IPS DF 6.9 (cell line): ENCODE measurements around the gene NRGN.
"Not testable (repeated sequence)": the region's sequence is repeated elsewhere in the genome, so short reads cannot be mapped to it uniquely, and the experiment has no call there.

ENCODE experiments used
- DNase-seq: peaks from one replicate; pipeline ENCODE4 v3.0.0-alpha.2; 2013; ENCODE audit warnings: low read depth, low spot score
- H3K27ac ChIP-seq: one replicate; pipeline ENCODE4 v1.5.1; 2013; ENCODE audit warnings: low read length, control low read depth
- H3K27me3 ChIP-seq: 2 replicates; pipeline ENCODE4 v1.6.1; 2013; ENCODE audit warnings: mild to moderate bottlenecking, low read length; ENCODE audit not compliant: control insufficient read depth, insufficient read depth
- H3K36me3 ChIP-seq: 2 replicates; pipeline ENCODE4 v1.6.1; 2013; ENCODE audit warnings: low read length; ENCODE audit not compliant: control insufficient read depth, insufficient read depth
- H3K4me1 ChIP-seq: 2 replicates; pipeline ENCODE4 v1.6.1; 2013; ENCODE audit warnings: low read length; ENCODE audit not compliant: control insufficient read depth, insufficient read depth
- H3K4me3 ChIP-seq: 2 replicates; pipeline ENCODE4 v1.5.1; 2013; ENCODE audit warnings: mild to moderate bottlenecking, low read length
- H3K9me3 ChIP-seq: 2 replicates; pipeline ENCODE4 v1.6.1; 2013; ENCODE audit warnings: low read length, inconsistent platforms; ENCODE audit not compliant: control insufficient read depth, insufficient read depth
- WGBS: extraction: QIAGEN DNeasy Blood & Tissue Kit; methylation state at CpG from one replicate; pipeline ENCODE4 v1.1.7; 2013; ENCODE audit warnings: mixed read lengths, missing lambda C conversion rate; ENCODE audit not compliant: insufficient read length, insufficient coverage; 5-methylcytosine and 5-hydroxymethylcytosine counted together

NRGN gene

DNA sequence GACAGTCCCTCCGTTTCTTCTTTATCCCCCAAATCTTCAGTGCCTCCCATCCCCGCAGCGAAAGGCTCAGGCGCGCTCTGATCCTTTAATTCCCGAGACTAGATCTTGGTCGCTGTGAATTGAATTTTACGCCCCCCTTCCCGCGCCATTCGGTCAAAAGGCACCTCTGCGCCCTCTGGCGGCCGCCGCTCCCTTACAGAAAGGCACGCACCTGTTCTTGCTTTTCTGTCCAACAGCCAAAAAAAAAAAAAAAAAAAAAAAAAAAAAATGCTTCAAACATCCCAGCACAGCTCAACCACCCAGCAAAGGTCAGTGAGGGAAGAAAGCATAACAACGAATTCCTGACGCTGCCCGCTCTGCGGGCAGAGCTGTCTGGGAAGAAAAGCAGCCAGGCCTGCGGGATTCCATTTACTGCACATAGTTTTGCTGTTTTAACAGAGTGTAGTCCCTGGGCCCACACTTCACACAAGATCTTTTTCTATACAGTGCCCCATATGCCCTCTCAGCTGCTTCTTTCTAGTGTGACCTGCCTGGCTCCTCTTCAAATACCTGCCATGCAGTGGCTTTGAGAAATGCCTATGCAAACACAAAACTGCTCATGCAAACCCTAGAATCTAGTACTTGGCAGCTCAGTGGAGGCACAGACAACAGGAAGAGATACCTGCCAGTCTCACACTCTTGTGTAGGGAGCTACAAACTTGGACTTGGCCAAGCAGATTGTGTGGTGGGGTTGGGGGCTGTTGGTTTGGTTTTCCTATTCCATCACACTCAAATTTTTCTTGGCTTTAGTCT, 23.6 kb downstream of the NRGN start:
- Histone ChIP-seq H3K4me3 (peak overlapping the region; percentile 33; the same call in 1 of the 2 replicates), H3K4me1 (peaks cover 9% of the 10 kb centered on the region), H3K9me3 (no peaks in the 10 kb centered on the region), H3K36me3 (no peaks in the 10 kb centered on the region; the same call in 1 of the 2 replicates), H3K27ac (no peak overlapping the region), H3K27me3 (peaks cover 39% of the 10 kb centered on the region)
- DNase-seq, result no peak
- no CpG with 5 or more reads among the region's 21 CpGs for WGBS

DNA sequence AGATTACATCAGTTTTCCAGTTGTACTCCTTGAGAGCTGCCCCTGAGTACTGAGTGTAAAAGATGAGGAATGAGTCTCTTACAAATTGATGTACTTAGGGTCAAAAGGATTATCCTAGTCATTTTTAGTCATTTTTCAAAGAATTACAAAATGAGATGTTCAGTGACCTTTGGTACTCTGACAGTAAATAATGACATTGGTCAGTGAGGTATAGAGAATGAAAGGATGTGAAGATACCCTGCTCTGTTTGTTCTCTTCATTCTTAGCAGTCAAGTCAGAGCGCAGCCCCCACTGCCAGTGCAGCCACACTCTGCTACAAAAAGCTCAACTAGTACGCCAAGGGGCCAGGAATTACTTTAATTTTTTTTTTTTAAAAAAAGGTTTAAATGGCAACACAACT, 26.4 kb downstream of the NRGN start:
- H3K4me1 ChIP-seq, result peaks cover 4% of the 10 kb centered on the region
- H3K36me3 ChIP-seq, result no peaks in the 10 kb centered on the region; the same call in 1 of the 2 replicates
- H3K27ac ChIP-seq, result no peak overlapping the region
- WGBS, result no CpG with 5 or more reads among the region's 2 CpGs
- H3K27me3 ChIP-seq, result peaks cover 12% of the 10 kb centered on the region
- DNase-seq, result no peak
- no peaks in the 10 kb centered on the region for H3K9me3 ChIP-seq
- H3K4me3 ChIP-seq, result no peak overlapping the region

DNA sequence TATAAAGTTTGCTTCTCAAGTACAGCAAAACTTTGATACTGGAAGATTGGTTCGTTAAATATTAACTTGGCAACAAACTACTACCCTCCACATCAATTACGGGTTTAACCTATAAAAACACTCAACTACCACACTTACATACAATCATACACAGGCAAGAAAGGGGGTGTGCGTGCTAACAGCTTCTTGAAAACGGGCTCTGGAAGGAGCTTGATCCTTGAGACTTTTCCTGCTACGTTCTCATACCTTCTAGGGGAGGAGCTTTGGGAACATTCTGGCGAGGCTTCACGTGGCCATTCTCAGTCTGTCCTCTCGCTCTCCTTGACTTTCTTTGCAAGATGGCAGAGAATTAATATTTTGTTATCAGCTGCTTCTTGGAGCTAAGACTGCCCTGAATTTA, 29.2 kb downstream of the NRGN start:
- no peaks in the 10 kb centered on the region for H3K4me1 ChIP-seq
- WGBS, result 100% methylated on average over 1 of the region's 8 CpGs

DNA sequence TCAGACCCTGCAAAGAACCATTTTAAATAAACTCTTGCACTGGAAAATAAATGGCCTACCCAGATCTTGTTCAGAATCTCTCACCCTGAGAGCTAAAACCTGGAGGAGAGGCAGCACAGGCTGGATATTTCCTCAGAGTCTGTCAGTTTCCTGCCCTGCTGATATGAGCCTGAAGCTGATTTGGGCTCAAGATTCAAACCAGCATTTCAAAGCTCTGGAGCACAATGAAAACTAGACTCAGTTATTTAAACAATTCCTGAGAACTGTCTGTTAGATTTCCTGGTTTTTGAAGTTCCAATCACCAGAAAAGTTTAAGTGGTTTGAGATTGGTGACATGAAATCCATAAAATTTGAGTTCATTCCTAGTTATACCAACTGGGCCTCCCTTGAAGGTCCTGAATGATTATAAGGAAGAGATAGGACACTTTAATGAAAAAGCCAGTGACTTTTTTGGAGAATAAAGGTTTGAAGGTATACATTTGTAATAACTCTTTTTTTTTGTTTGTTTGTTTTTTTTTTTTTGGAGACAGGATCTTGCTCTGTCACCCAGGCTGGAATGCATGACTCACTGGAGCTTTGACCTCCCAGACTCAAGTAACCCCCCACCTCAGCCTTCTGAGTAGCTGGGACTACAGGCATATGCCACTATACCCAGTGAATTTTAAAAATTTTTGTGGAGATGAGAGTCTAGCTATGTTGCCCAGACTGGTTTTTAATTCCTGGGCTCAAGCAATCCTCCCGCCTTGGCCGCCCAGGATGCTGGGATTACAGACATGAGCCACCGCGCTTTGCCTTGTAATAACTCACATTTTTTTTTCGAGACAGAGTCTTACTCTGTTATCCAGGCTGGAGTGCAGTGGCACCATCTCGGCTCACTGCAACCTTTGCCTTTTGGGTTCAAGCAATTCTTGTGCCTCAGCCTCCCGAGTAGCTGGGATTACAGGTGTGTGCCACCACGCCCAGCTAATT, 30.3 kb downstream of the NRGN start:
- no peak for DNase-seq
- Histone ChIP-seq H3K27ac (no peak overlapping the region), H3K27me3 (no peaks in the 10 kb centered on the region), H3K9me3 (no peaks in the 10 kb centered on the region), H3K4me1 (no peaks in the 10 kb centered on the region), H3K4me3 (no peak overlapping the region), H3K36me3 (peaks cover 5% of the 10 kb centered on the region; the same call in 1 of the 2 replicates)
- no CpG with 5 or more reads among the region's 8 CpGs for WGBS

More for the DNA sequence above, 29.2 kb downstream of the NRGN start:
- H3K36me3 ChIP-seq, result peaks cover 3% of the 10 kb centered on the region; the same call in 1 of the 2 replicates
- DNase-seq, result no peak
- no peaks in the 10 kb centered on the region for H3K9me3 ChIP-seq
- H3K27ac ChIP-seq, result no peak overlapping the region
- H3K27me3 ChIP-seq, result no peaks in the 10 kb centered on the region
- no peak overlapping the region for H3K4me3 ChIP-seq

DNA sequence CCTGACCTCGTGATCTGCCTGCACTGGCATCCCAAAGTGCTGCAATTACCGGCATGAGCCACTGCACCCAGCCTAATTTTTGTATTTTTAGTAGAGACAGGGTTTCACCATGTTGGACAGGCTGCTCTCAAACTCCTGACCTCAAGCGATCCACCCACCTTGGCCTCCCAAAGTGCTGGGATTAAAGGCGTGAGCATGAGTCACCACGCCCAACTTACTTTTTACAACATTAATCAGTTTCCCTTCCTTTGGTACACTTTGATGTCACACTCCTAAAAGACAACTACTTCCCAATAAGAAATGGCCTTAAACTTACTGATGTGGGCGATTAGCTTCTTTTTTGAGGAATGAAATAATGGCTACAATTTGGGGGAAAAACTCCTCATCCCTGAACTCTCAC, 31.2 kb downstream of the NRGN start:
- not testable (repeated sequence) for DNase-seq, H3K36me3 ChIP-seq, H3K27ac ChIP-seq, H3K9me3 ChIP-seq, H3K27me3 ChIP-seq, H3K4me1 ChIP-seq, H3K4me3 ChIP-seq
- no CpG with 5 or more reads among the region's 6 CpGs for WGBS

DNA sequence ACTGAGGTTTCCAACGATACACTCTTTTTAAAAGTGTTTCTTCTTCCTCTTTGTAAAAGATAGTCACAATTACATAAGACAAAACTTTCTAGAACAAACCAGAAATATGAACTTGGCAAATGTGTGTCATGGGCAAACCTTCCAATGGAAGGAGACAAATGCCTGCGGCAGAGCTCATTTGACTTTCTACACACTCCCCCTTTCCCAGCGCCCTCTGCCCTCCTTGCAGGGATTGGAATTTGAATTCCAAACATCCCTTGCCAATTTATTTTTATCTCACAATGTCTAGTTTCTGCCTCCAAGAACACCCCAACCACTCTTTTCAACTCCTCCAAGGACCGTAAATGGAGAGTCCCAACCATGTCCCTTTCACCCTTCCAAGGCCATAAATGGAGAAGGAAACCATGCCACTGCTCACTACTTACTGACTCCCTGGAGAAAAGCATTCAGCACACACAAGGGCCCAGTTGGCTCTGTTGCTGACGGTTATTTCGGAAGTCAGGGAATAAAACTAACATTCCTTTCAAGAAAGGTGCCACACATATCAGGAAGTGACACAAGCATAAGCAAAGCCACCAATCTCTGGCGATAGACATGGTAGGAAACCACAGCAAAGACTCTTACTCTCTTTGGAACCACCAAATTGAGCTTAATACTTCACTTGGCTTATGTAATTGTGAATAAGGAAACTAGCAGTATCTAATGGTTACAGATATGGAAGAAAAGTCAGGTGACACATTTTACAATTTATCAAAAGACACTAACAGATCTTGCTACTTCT, 37.3 kb downstream of the NRGN start:
- no peak for DNase-seq
- Histone ChIP-seq H3K4me3 (no peak overlapping the region), H3K4me1 (no peaks in the 10 kb centered on the region; the same call in 1 of the 2 replicates), H3K9me3 (no peaks in the 10 kb centered on the region), H3K27me3 (no peaks in the 10 kb centered on the region), H3K27ac (no peak overlapping the region), H3K36me3 (0 out of 2 replicates have a peak, but pooled peaks cover 2% of the 10 kb centered on the region)
- no CpG with 5 or more reads among the region's 7 CpGs for WGBS

DNA sequence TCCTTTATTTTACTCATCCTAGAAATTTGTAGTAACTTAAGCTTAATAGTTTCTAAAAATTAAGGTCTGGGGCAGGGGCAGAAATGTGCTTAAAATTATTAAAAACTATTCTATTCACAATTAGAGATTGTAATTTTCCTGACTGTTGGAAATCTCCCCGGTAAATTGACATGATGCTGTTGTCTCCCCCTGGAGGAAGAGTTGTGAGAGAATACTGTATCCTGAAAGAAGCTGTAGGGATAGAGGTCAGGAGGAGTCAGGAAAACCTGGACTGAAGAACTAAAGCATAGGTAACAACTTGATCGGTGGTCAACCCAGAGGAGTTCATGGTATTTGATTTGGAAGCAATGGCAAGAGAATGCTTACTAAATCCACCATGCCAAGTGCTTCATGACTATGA, 38.5 kb downstream of the NRGN start:
- H3K36me3 ChIP-seq, result 0 out of 2 replicates have a peak, but pooled peaks cover 2% of the 10 kb centered on the region
- H3K27me3 ChIP-seq, result no peaks in the 10 kb centered on the region
- no peak overlapping the region for H3K4me3 ChIP-seq
- H3K4me1 ChIP-seq, result no peaks in the 10 kb centered on the region; the same call in 1 of the 2 replicates
- no peak for DNase-seq
- no peaks in the 10 kb centered on the region for H3K9me3 ChIP-seq
- no CpG with 5 or more reads among the region's 2 CpGs for WGBS
- no peak overlapping the region for H3K27ac ChIP-seq

DNA sequence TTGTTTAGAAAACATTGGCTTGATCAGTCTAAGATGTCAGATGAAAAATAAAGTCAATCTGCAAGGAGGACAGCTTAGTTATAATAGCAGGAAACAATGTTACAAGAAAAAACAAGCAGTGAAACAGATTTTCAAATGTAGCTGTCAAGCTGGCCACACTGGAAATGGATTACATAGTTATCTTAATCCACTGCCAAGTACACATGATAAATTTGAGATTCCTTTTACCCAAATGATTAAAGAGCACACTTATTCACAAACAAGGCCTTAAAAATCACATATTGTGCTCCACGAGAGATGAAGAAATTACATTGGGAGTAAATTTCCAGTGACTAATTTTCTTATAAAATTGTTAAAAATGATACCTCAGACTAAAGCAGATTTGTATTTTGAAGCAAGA, 39.8 kb downstream of the NRGN start:
- Histone ChIP-seq H3K4me3 (no peak overlapping the region), H3K27ac (no peak overlapping the region), H3K27me3 (no peaks in the 10 kb centered on the region), H3K36me3 (0 out of 2 replicates have a peak, but pooled peaks cover under 1% of the 10 kb centered on the region), H3K4me1 (no peaks in the 10 kb centered on the region; the same call in 1 of the 2 replicates), H3K9me3 (no peaks in the 10 kb centered on the region)
- DNase-seq, result no peak
- WGBS, result no CpG with 5 or more reads among the region's 1 CpG

DNA sequence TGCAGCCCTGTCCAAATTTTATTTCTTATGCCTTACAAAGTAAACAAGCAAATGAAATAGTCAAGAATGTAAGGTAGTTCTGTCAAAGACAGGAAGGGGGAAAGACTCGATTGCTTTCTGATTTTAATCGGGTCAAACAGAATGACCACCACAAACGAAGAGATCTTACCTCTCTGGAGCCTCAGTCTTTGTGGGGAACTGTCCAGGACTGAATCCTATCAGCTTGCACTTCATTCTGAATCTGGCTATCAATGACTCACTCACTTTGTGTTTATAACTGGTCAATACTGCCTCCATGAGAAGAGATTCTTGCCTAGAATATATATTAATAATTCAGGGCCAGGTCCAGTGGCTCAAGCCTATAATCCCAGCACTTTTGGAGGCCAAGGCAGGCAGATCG, 43.3 kb downstream of the NRGN start:
- no peaks in the 10 kb centered on the region for H3K9me3 ChIP-seq
- no peak overlapping the region for H3K4me3 ChIP-seq
- H3K4me1 ChIP-seq, result no peaks in the 10 kb centered on the region; the same call in 1 of the 2 replicates
- WGBS, result no CpG with 5 or more reads among the region's 4 CpGs
- no peak for DNase-seq
- no peak overlapping the region for H3K27ac ChIP-seq
- no peaks in the 10 kb centered on the region for H3K36me3 ChIP-seq
- no peaks in the 10 kb centered on the region for H3K27me3 ChIP-seq

DNA sequence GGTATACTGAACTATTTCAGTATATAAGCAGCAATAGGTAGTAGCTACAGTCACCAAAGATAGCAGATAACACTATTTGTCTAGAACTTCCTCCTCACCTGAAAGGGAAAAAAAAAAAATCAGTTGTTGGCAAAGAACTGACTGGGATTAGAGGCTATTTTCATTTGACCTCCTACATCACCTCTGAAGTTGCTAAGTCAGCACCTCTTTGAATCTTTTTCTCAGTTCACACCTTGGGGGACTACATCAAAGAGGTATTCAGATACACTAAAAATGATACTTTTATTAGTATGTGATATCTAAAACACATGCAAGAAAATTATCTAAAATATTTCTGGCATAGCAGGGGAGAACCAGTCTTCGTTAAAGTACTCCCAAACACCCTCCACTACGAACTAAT, 44.3 kb downstream of the NRGN start:
- Histone ChIP-seq H3K27me3 (no peaks in the 10 kb centered on the region), H3K4me3 (no peak overlapping the region), H3K4me1 (no peaks in the 10 kb centered on the region), H3K9me3 (no peaks in the 10 kb centered on the region), H3K36me3 (no peaks in the 10 kb centered on the region), H3K27ac (no peak overlapping the region)
- WGBS, result no CpG with 5 or more reads among the region's 2 CpGs
- DNase-seq, result no peak
